Small intestine (tissue), 16 donors: Measurements from ENCODE around the gene VRK2. TPM values are rescaled to one million over a fixed set of nuclear protein-coding genes. Genes with fewer than 3 reads are reported as not detected.

Source experiments
- DNase-seq, 2 donors: peaks; one replicate each; pipeline versions ENCODE4 v3.0.0 to v3.0.0-alpha.2; 2013
- FAIRE-seq: peaks from 2 replicates; lab custom pipeline; 2012; peaks lifted over from hg19 to GRCh38; lab: Jason Lieb, UNC
- H3K27ac ChIP-seq, 3 donors: one replicate each; pipeline ENCODE4 v1.5.1; 2013; ENCODE audit warnings: low read length in 2 of 3, mild to moderate bottlenecking in 2 of 3, control low read depth in 1 of 3, inconsistent platforms in 1 of 3, low read depth in 1 of 3, moderate library complexity in 1 of 3
- H3K27me3 ChIP-seq, 3 donors: one replicate each; pipeline ENCODE4 v1.6.1; 2013; ENCODE audit warnings: low read length in 3 of 3, inconsistent platforms in 1 of 3; ENCODE audit not compliant: control insufficient read depth in 3 of 3, insufficient read depth in 3 of 3
- H3K36me3 ChIP-seq, 3 donors: one replicate each; pipeline ENCODE4 v1.6.1; 2013; ENCODE audit warnings: low read length in 3 of 3, inconsistent platforms in 1 of 3, low read depth in 1 of 3, mild to moderate bottlenecking in 1 of 3, moderate library complexity in 1 of 3; ENCODE audit not compliant: control insufficient read depth in 3 of 3, insufficient read depth in 2 of 3
- H3K4me1 ChIP-seq, 3 donors: one replicate each; pipeline ENCODE4 v1.6.1; 2013; ENCODE audit warnings: low read length in 2 of 3, inconsistent platforms in 1 of 3, low read depth in 1 of 3, mild to moderate bottlenecking in 1 of 3, moderate library complexity in 1 of 3; ENCODE audit not compliant: control insufficient read depth in 3 of 3, insufficient read depth in 2 of 3
- H3K4me3 ChIP-seq, 3 donors: one replicate each; pipeline ENCODE4 v1.5.1; 2013; ENCODE audit warnings: low read length in 3 of 3, control low read depth in 1 of 3, inconsistent platforms in 1 of 3, low read depth in 1 of 3, mild to moderate bottlenecking in 1 of 3, moderate library complexity in 1 of 3
- H3K9me3 ChIP-seq, 2 donors: one replicate each; pipeline ENCODE4 v1.6.1; 2013; ENCODE audit warnings: low read depth in 1 of 2, low read length in 1 of 2; ENCODE audit not compliant: control insufficient read depth in 2 of 2, insufficient read depth in 1 of 2
- WGBS, 3 donors: extraction: QIAGEN DNeasy Blood & Tissue Kit; methylation state at CpG; one replicate each; pipeline ENCODE4 v1.1.7; 2013; 5-methylcytosine and 5-hydroxymethylcytosine counted together
- long read RNA-seq, 10 donors: transcript quantifications; one replicate each; lab custom pipeline, GENCODE V29; 2026
- polyA plus RNA-seq, 4 donors: library from polyadenylated mRNA; stranded (reverse) in 3 of 4; unstranded in 1 of 4; fragments of 200-250 nt in 3 of 4; fragments of 120-200 nt in 1 of 4; gene quantifications; one replicate each; pipeline versions ENCODE4 v1.2.1 to v1.2.3, GENCODE V29; 2013
- donor health status: healthy with polysubstance abuse.
- donor health status: control.
- donor health status: control.
- donor health status: Bipolar disorder and iron deficiency.
- donor health status: healthy.

Gene VRK2
- 10 to 100 TPM in 1 of 4 donors, 1 to 10 TPM in 3; 5.1 to 18.0 (median 6.9) TPM for polyA plus RNA-seq
- long read RNA-seq, donor 1, result 0 reads
- long read RNA-seq, donor 2, partial matches to known transcripts, result 7 of 7 reads
- long read RNA-seq, donor 2, other reads (novel, unspliced or antisense), result 0 of 7 reads
- long read RNA-seq, donor 3, result 0 reads
- long read RNA-seq, donor 4, result 0 reads
- long read RNA-seq, donor 5, result 0 reads
- long read RNA-seq, donor 6, partial matches to known transcripts, result 0 of 2 reads
- long read RNA-seq, donor 6, other reads (novel, unspliced or antisense), result 0 of 2 reads
- long read RNA-seq, donor 7, result 0 reads
- long read RNA-seq, donor 8, result 0 reads
- long read RNA-seq, donor 9, result 0 reads
- long read RNA-seq, donor 10, partial matches to known transcripts, result 0 of 2 reads
- long read RNA-seq, donor 10, other reads (novel, unspliced or antisense), result 0 of 2 reads

GRCh38 chr2:58046585-58047372 lies at the start of gene VRK2:
TSS of gene VRK2 (plus strand) at chr2:58046806. CDS start at chr2:58048832, 2,026 bp downstream.
- H3K9me3 ChIP-seq, result no peaks in the 10 kb centered on the region
- H3K4me3 ChIP-seq, result peak within 1 kb of the TSS; percentile 67 to 85 (median 75)
- H3K27me3 ChIP-seq, result no peaks in the 10 kb centered on the region
- H3K36me3 ChIP-seq, result no peaks in the 10 kb centered on the region
- peak; percentile 92 to 95 for DNase-seq
- H3K27ac ChIP-seq, result peak within 1 kb of the TSS; percentile 79 to 98 (median 89)
- no peak for FAIRE-seq
- peaks cover 0 to 6% (median 0%) of the 10 kb centered on the region in 3 donors for H3K4me1 ChIP-seq
- WGBS, 3 donors, result 0% methylated on average over 51 to 76 of the region's 76 CpGs

- Histone ChIP-seq H3K4me3 (no peak overlapping the region), H3K9me3 (no peaks in the 10 kb centered on the region), H3K27ac (no peak overlapping the region), H3K4me1 (no peaks in the 10 kb centered on the region), H3K27me3 (no peaks in the 10 kb centered on the region), H3K36me3 (no peaks in the 10 kb centered on the region)
- WGBS, 3 donors, result 71 to 86% (median 80%) methylated on average over 2 of the region's 2 CpGs
- FAIRE-seq (no peak), DNase-seq (no peak)
Observed at GRCh38 chr2:58006256-58006951, 40.2 kb upstream of the VRK2 start.

GRCh38 chr2:58006952-58007284 lies 39.7 kb upstream of the VRK2 start:
- Histone ChIP-seq H3K36me3 (no peaks in the 10 kb centered on the region), H3K9me3 (no peaks in the 10 kb centered on the region), H3K4me1 (no peaks in the 10 kb centered on the region), H3K27me3 (no peaks in the 10 kb centered on the region), H3K27ac (no peak overlapping the region), H3K4me3 (no peak overlapping the region)
- WGBS, 3 donors, result 45 to 83% (median 79%) methylated on average over 1 of the region's 1 CpG
- no peak for FAIRE-seq
- no peak for DNase-seq

GRCh38 chr2:58010599-58010998 lies 36.0 kb upstream of the VRK2 start:
- no peak overlapping the region for H3K4me3 ChIP-seq
- DNase-seq (peak in 1 of 2 donors; percentile 2), FAIRE-seq (no peak)
- 41 to 63% (median 61%) methylated on average over 1 of the region's 1 CpG for WGBS, 3 donors
- no peaks in the 10 kb centered on the region for H3K27me3 ChIP-seq
- H3K4me1 ChIP-seq, result no peaks in the 10 kb centered on the region
- H3K9me3 ChIP-seq, result no peaks in the 10 kb centered on the region
- no peaks in the 10 kb centered on the region for H3K36me3 ChIP-seq
- H3K27ac ChIP-seq, result no peak overlapping the region

GRCh38 chr2:58019229-58019628 lies 27.4 kb upstream of the VRK2 start:
- WGBS, 3 donors, result 34 to 71% (median 44%) methylated on average over 1 of the region's 1 CpG
- no peak overlapping the region for H3K4me3 ChIP-seq
- no peak overlapping the region for H3K27ac ChIP-seq
- FAIRE-seq, result no peak
- peaks cover 0 to 2% of the 10 kb centered on the region in 2 donors for H3K9me3 ChIP-seq
- H3K36me3 ChIP-seq, result no peaks in the 10 kb centered on the region
- no peaks in the 10 kb centered on the region for H3K27me3 ChIP-seq
- no peaks in the 10 kb centered on the region for H3K4me1 ChIP-seq
- DNase-seq, result no peak

GRCh38 chr2:58025150-58025933 lies 21.3 kb upstream of the VRK2 start:
- FAIRE-seq (no peak), DNase-seq (no peak)
- H3K4me3 ChIP-seq, result no peak overlapping the region
- no peaks in the 10 kb centered on the region for H3K9me3 ChIP-seq
- no peaks in the 10 kb centered on the region for H3K27me3 ChIP-seq
- 70 to 75% (median 70%) methylated on average over 2 of the region's 2 CpGs for WGBS, 3 donors
- no peaks in the 10 kb centered on the region for H3K4me1 ChIP-seq
- no peak overlapping the region for H3K27ac ChIP-seq
- no peaks in the 10 kb centered on the region for H3K36me3 ChIP-seq

- FAIRE-seq, result no peak
- Histone ChIP-seq H3K27ac (no peak overlapping the region), H3K27me3 (no peaks in the 10 kb centered on the region), H3K9me3 (no peaks in the 10 kb centered on the region), H3K4me3 (no peak overlapping the region), H3K36me3 (no peaks in the 10 kb centered on the region), H3K4me1 (no peaks in the 10 kb centered on the region)
- no peak for DNase-seq
Observed at GRCh38 chr2:58027029-58027428, 19.6 kb upstream of the VRK2 start.

- no peak for FAIRE-seq
Observed at GRCh38 chr2:58030771-58031170, 15.8 kb upstream of the VRK2 start.

More at GRCh38 chr2:58030771-58031170, 15.8 kb upstream of the VRK2 start:
- Histone ChIP-seq H3K9me3 (no peaks in the 10 kb centered on the region), H3K4me3 (no peak overlapping the region), H3K27ac (no peak overlapping the region), H3K27me3 (no peaks in the 10 kb centered on the region), H3K4me1 (no peaks in the 10 kb centered on the region), H3K36me3 (no peaks in the 10 kb centered on the region)
- no peak for DNase-seq
- 80 to 91% (median 88%) methylated on average over 1 of the region's 1 CpG for WGBS, 3 donors
